HepG2 (cell line): ENCODE results near the gene MAP1LC3A. TPM values are rescaled to one million over a fixed set of nuclear protein-coding genes. Genes with fewer than 3 reads are reported as not detected.

Experiments used
- AHR ChIP-seq: IDR thresholded peaks from 2 replicates; pipeline ENCODE4 v1.6.1; 2018; ENCODE audit warnings: missing genetic modification reagents, missing compliant biosample characterization
- ASH2L ChIP-seq: fragments of 300-600, 200-600 bp; sonication (generic); IDR thresholded peaks from 2 replicates; pipeline ENCODE4 v1.7.0; 2017; ENCODE audit warnings: low read depth, mild to moderate bottlenecking, moderate library complexity, mixed read lengths, low read length; ENCODE audit not compliant: insufficient read length
- CBX2 ChIP-seq, 2 experiments: fragments of 200-600 bp in 1 of 2; sonication (generic); formaldehyde crosslinking in 1 of 2; IDR thresholded peaks; 2 replicates each; pipeline versions ENCODE4 v1.7.0 to v1.8.1; 2018 to 2022; ENCODE audit warnings: low read depth in 2 of 2, low read length in 1 of 2, mild to moderate bottlenecking in 1 of 2, missing genetic modification reagents in 1 of 2
- EZH2 ChIP-seq: conservative IDR thresholded peaks from 2 replicates; pipeline ENCODE4 v1.6.1; 2012; ENCODE audit warnings: mild to moderate bottlenecking, low read depth, low read length, moderate library complexity
- GLMP ChIP-seq: sonication (generic); formaldehyde crosslinking; IDR thresholded peaks from 2 replicates; pipeline ENCODE4 v1.9.0; 2021; ENCODE audit warnings: missing genetic modification reagents, mild to moderate bottlenecking, borderline replicate concordance
- KAT8 ChIP-seq: IDR thresholded peaks from 2 replicates; pipeline ENCODE4 v1.6.1; 2016; ENCODE audit warnings: missing genetic modification reagents, missing compliant biosample characterization
- KMT2B ChIP-seq: IDR thresholded peaks from 2 replicates; pipeline ENCODE4 v1.6.1; 2016; ENCODE audit warnings: missing genetic modification reagents, missing compliant biosample characterization
- PLRG1 ChIP-seq: fragments of 450-650 bp; conservative IDR thresholded peaks from 2 replicates; pipeline ENCODE4 v1.6.1; 2016
- ZNF235 ChIP-seq: sonication (generic); formaldehyde crosslinking; IDR thresholded peaks from 2 replicates; pipeline ENCODE4 v1.8.1; 2023; ENCODE audit warnings: mild to moderate bottlenecking, missing genetic modification reagents, borderline replicate concordance
- ZNF33A ChIP-seq: sonication (generic); formaldehyde crosslinking; IDR thresholded peaks from 2 replicates; pipeline ENCODE4 v1.5.1; 2020; ENCODE audit warnings: missing genetic modification reagents, mild to moderate bottlenecking, moderate library complexity, borderline replicate concordance
- ZNF354B ChIP-seq: sonication (generic); formaldehyde crosslinking; IDR thresholded peaks from 2 replicates; pipeline ENCODE4 v1.8.0; 2022; ENCODE audit warnings: mild to moderate bottlenecking, missing genetic modification reagents
- ZNF382 ChIP-seq: sonication (generic); formaldehyde crosslinking; IDR thresholded peaks from 2 replicates; pipeline ENCODE4 v1.5.0; 2020; ENCODE audit warnings: missing genetic modification reagents, mild to moderate bottlenecking, borderline replicate concordance
- ZNF737 ChIP-seq: sonication (generic); formaldehyde crosslinking; IDR thresholded peaks from 2 replicates; pipeline ENCODE4 v1.5.0; 2020; ENCODE audit warnings: missing genetic modification reagents, mild to moderate bottlenecking, borderline replicate concordance
- polyA plus RNA-seq, 8 experiments: library from polyadenylated mRNA; depleted of rRNA in 3 of 8; stranded (reverse) in 7 of 8; unstranded in 1 of 8; fragments of >200 nt; fragmentation: Illumina TruSeq in 4 of 8; extraction: Trizol in 4 of 8; gene quantifications; 2 replicates each; pipeline versions ENCODE4 v1.2.1 to v1.2.3, GENCODE V29; 2011 to 2016; ENCODE audit warnings: low read depth in 4 of 8, missing spikeins in 1 of 8, mixed read lengths in 1 of 8; ENCODE audit not compliant: insufficient read depth in 1 of 8
- total RNA-seq, 5 experiments: library from RNA; depleted of rRNA; stranded (reverse); fragments of >200 nt; fragmentation: Illumina TruSeq; extraction: Trizol; gene quantifications; 2 replicates each; pipeline ENCODE4 v1.2.3, GENCODE V29; 2016; ENCODE audit warnings: low read depth in 1 of 5
- TF ChIP-seq, protein P1 (sequence below): sonication (generic); formaldehyde crosslinking; IDR thresholded peaks from 2 replicates; pipeline ENCODE4 v1.5.1; 2020; ENCODE audit warnings: mild to moderate bottlenecking, missing genetic modification reagents, borderline replicate concordance
- TF ChIP-seq, protein P2 (sequence below): sonication (generic); formaldehyde crosslinking; IDR thresholded peaks from 2 replicates; pipeline ENCODE4 v1.4.0; 2020; ENCODE audit warnings: mild to moderate bottlenecking, missing genetic modification reagents, borderline replicate concordance
- TF ChIP-seq, protein P3 (sequence below): sonication (generic); formaldehyde crosslinking; IDR thresholded peaks from 2 replicates; pipeline ENCODE4 v1.5.1; 2020; ENCODE audit warnings: mild to moderate bottlenecking, missing genetic modification reagents

MAP1LC3A gene
- total and polyA plus RNA-seq, 2 of the 13 experiments (the other 11 are each of a cell fraction or from before 2014, with no cell fraction given): not detected

- TF ChIP-seq, protein P1, sequence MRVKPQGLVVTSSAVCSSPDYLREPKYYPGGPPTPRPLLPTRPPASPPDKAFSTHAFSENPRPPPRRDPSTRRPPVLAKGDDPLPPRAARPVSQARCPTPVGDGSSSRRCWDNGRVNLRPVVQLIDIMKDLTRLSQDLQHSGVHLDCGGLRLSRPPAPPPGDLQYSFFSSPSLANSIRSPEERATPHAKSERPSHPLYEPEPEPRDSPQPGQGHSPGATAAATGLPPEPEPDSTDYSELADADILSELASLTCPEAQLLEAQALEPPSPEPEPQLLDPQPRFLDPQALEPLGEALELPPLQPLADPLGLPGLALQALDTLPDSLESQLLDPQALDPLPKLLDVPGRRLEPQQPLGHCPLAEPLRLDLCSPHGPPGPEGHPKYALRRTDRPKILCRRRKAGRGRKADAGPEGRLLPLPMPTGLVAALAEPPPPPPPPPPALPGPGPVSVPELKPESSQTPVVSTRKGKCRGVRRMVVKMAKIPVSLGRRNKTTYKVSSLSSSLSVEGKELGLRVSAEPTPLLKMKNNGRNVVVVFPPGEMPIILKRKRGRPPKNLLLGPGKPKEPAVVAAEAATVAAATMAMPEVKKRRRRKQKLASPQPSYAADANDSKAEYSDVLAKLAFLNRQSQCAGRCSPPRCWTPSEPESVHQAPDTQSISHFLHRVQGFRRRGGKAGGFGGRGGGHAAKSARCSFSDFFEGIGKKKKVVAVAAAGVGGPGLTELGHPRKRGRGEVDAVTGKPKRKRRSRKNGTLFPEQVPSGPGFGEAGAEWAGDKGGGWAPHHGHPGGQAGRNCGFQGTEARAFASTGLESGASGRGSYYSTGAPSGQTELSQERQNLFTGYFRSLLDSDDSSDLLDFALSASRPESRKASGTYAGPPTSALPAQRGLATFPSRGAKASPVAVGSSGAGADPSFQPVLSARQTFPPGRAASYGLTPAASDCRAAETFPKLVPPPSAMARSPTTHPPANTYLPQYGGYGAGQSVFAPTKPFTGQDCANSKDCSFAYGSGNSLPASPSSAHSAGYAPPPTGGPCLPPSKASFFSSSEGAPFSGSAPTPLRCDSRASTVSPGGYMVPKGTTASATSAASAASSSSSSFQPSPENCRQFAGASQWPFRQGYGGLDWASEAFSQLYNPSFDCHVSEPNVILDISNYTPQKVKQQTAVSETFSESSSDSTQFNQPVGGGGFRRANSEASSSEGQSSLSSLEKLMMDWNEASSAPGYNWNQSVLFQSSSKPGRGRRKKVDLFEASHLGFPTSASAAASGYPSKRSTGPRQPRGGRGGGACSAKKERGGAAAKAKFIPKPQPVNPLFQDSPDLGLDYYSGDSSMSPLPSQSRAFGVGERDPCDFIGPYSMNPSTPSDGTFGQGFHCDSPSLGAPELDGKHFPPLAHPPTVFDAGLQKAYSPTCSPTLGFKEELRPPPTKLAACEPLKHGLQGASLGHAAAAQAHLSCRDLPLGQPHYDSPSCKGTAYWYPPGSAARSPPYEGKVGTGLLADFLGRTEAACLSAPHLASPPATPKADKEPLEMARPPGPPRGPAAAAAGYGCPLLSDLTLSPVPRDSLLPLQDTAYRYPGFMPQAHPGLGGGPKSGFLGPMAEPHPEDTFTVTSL: no peak
- TF ChIP-seq KAT8 (no peak), ZNF235 (0 out of 2 replicates have a peak, but pooled peaks have one; percentile 40), ZNF382 (no peak), ASH2L (no peak), CBX2 (IDR thresholded peaks at IDR 0.05; ENCODE audit: low read depth, low read length) (no peak), CBX2 (CRISPR knock-in tag; IDR thresholded peaks at IDR 0.05; ENCODE audit: low read depth) (no peak), GLMP (CRISPR knock-in tag) (no peak), AHR (CRISPR knock-in tag) (no peak), ZNF737 (CRISPR knock-in tag) (no peak), ZNF354B (CRISPR knock-in tag) (no peak), PLRG1 (no peak), KMT2B (peak; percentile 53; the same call in 1 of the 2 replicates), EZH2 (no peak), ZNF33A (CRISPR knock-in tag) (no peak)
- TF ChIP-seq, protein P2, sequence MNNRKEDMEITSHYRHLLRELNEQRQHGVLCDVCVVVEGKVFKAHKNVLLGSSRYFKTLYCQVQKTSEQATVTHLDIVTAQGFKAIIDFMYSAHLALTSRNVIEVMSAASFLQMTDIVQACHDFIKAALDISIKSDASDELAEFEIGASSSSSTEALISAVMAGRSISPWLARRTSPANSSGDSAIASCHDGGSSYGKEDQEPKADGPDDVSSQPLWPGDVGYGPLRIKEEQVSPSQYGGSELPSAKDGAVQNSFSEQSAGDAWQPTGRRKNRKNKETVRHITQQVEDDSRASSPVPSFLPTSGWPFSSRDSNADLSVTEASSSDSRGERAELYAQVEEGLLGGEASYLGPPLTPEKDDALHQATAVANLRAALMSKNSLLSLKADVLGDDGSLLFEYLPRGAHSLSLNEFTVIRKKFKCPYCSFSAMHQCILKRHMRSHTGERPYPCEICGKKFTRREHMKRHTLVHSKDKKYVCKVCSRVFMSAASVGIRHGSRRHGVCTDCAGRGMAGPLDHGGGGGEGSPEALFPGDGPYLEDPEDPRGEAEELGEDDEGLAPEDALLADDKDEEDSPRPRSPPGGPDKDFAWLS: no peak
- TF ChIP-seq, protein P3, sequence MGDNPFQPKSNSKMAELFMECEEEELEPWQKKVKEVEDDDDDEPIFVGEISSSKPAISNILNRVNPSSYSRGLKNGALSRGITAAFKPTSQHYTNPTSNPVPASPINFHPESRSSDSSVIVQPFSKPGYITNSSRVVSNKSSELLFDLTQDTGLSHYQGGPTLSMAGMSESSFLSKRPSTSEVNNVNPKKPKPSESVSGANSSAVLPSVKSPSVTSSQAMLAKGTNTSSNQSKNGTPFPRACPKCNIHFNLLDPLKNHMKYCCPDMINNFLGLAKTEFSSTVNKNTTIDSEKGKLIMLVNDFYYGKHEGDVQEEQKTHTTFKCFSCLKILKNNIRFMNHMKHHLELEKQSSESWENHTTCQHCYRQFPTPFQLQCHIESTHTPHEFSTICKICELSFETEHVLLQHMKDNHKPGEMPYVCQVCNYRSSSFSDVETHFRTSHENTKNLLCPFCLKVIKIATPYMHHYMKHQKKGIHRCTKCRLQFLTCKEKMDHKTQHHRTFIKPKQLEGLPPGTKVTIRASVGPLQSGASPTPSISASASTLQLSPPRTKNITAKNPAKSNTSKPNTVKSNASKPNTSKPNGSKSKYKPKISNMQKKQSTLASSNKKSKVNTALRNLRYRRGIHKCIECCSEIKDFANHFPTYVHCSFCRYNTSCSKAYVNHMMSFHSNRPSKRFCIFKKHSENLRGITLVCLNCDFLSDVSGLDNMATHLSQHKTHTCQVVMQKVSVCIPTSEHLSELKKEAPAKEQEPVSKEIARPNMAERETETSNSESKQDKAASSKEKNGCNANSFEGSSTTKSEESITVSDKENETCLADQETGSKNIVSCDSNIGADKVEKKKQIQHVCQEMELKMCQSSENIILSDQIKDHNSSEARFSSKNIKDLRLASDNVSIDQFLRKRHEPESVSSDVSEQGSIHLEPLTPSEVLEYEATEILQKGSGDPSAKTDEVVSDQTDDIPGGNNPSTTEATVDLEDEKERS (CRISPR knock-in tag): no peak
Measured at GRCh38 chr20:34538671-34539123, 19.8 kb upstream of the MAP1LC3A start (continued).
